Body of pancreas (tissue), 4 donors: ENCODE measurements around the gene ADGRL2.

Experiments used
- POLR2A ChIP-seq, 3 donors: fragments of 450-650 bp; IDR thresholded peaks; one replicate each; pipeline ENCODE4 v1.6.1; 2016; ENCODE audit warnings: antibody characterized with exemption in 3 of 3, mild to moderate bottlenecking in 2 of 3
- TF ChIP-seq, protein P1 (sequence below), 7 experiments: fragments of 450-650 bp in 4 of 7; fragments of 200-600 bp in 3 of 7; sonication (generic) in 3 of 7; IDR thresholded peaks; one replicate each; pipeline ENCODE4 v1.5.1; 2016 to 2019; ENCODE audit warnings: antibody characterized with exemption in 7 of 7

DNA sequence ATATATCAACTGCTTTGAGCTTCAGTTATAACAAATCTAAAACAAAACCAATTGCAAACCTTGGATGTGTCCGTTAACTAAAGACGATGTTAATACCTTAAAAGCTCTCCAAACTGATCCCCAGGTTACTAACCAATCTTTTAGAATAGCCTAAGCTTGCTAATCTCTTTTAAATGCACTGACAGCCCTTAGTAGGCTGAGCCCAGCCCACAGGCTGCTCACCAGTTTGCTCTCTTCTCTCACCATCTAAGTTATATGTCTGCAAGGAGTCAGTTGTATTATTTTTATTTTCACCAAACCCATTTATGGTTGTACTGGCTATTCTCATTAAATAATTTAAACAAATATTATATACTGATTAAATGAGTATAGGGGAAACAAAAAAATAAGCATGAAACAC lies 199.5 kb downstream of the ADGRL2 start:
- TF ChIP-seq, protein P1, sequence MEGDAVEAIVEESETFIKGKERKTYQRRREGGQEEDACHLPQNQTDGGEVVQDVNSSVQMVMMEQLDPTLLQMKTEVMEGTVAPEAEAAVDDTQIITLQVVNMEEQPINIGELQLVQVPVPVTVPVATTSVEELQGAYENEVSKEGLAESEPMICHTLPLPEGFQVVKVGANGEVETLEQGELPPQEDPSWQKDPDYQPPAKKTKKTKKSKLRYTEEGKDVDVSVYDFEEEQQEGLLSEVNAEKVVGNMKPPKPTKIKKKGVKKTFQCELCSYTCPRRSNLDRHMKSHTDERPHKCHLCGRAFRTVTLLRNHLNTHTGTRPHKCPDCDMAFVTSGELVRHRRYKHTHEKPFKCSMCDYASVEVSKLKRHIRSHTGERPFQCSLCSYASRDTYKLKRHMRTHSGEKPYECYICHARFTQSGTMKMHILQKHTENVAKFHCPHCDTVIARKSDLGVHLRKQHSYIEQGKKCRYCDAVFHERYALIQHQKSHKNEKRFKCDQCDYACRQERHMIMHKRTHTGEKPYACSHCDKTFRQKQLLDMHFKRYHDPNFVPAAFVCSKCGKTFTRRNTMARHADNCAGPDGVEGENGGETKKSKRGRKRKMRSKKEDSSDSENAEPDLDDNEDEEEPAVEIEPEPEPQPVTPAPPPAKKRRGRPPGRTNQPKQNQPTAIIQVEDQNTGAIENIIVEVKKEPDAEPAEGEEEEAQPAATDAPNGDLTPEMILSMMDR (IDR thresholded peaks at IDR 0.05) = no peak
- no peak for TF ChIP-seq POLR2A (IDR thresholded peaks at IDR 0.05)
